BLaER1 treated with 17β-estradiol and CSF1 and Interleukin-3, amounts not matched to agents 10 nM and 100 nM (cell line): ENCODE results near the gene TRIM31.

Experiments used
- H3K27ac ChIP-seq, 11 experiments: shearing (Covaris generic); formaldehyde crosslinking; 2 replicates each; pipeline ENCODE4 v1.8.1; 2022
- H3K27me3 ChIP-seq, 11 experiments: shearing (Covaris generic); formaldehyde crosslinking; 2 replicates each; pipeline ENCODE4 v1.8.1; 2022
- H3K36me3 ChIP-seq, 11 experiments: shearing (Covaris generic); formaldehyde crosslinking; 2 replicates each; pipeline ENCODE4 v1.8.1; 2022
- H3K4me1 ChIP-seq, 10 experiments: shearing (Covaris generic); formaldehyde crosslinking; 2 replicates each; pipeline ENCODE4 v1.8.1; 2022
- H3K4me2 ChIP-seq, 11 experiments: shearing (Covaris generic); formaldehyde crosslinking; 2 replicates each; pipeline ENCODE4 v1.8.1; 2022
- H3K4me3 ChIP-seq, 10 experiments: shearing (Covaris generic); formaldehyde crosslinking; 2 replicates each; pipeline ENCODE4 v1.8.1; 2022
- H3K9ac ChIP-seq, 11 experiments: shearing (Covaris generic); formaldehyde crosslinking; 2 replicates each; pipeline ENCODE4 v1.8.1; 2022
- H3K9me3 ChIP-seq, 11 experiments: shearing (Covaris generic); formaldehyde crosslinking; replicated peaks in 1 of 11; 2 replicates each; pipeline ENCODE4 v1.8.1; 2022
- H4K20me1 ChIP-seq, 11 experiments: shearing (Covaris generic); formaldehyde crosslinking; 2 replicates each; pipeline ENCODE4 v1.8.1; 2022
- Cebpa-rat ChIP-seq, 11 experiments: shearing (Covaris generic); IDR thresholded peaks; 2 replicates each; pipeline ENCODE4 v1.8.1; 2022

Gene TRIM31, protein sequence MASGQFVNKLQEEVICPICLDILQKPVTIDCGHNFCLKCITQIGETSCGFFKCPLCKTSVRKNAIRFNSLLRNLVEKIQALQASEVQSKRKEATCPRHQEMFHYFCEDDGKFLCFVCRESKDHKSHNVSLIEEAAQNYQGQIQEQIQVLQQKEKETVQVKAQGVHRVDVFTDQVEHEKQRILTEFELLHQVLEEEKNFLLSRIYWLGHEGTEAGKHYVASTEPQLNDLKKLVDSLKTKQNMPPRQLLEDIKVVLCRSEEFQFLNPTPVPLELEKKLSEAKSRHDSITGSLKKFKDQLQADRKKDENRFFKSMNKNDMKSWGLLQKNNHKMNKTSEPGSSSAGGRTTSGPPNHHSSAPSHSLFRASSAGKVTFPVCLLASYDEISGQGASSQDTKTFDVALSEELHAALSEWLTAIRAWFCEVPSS

DNA sequence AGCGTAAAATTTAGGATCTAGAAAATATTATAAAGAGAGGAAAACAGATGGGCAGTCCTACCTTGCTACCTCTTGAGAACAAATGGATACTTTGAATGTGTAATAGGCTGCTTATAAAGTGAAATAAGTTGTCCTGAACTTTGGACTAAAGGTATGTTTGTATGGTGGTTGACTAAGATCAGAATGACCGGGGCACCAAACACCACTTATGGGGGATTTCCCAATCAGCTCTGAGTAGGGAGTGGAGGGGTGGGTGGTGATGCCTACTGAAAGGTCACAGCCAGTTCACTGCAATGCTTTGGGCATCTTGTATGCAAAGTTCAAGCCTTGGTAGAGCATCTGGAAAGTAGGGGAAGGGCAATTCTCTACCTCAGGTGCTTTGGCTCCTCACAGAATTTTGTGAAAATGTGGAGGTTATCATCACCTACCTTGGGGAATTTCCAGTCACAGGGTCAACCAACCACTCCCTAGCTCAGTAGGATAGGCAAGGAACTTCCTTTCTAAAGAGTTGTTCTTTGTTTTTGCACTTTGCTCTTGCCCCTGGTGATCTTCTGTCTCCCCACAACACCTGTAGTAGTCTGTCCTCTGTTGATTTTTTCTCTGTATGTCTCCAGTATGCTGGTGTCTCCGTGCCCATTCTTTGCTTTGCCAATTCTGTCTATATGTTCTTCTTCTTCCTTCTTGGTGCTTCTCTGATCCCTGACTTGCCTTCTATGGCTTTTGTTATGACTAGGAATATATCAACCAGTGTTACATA is at the start of gene TRIM31:
Gene TRIM31 (minus strand): TSS at position 88 of the 757 bp plus-strand sequence. CDS start 285 bp downstream, outside the sequence.
- Histone ChIP-seq H3K27ac (no peak within 1 kb of the TSS), H3K4me3 (no peak within 1 kb of the TSS), H3K27me3 (peaks cover 3 to 21% (median 15%) of the 10 kb centered on the region in 11 experiments; a peak in 19 of 22 replicates), H4K20me1 (no peaks in the 10 kb centered on the region), H3K9me3 (no peaks in the 10 kb centered on the region), H3K9ac (no peak within 1 kb of the TSS), H3K36me3 (no peaks in the 10 kb centered on the region), H3K4me2 (0 out of 22 replicates have a peak within 1 kb of the TSS, but pooled peaks of 1 of the 11 experiments have one; percentile 5), H3K4me1 (peaks cover 0 to 39% (median 19%) of the 10 kb centered on the region in 10 experiments; a peak in 15 of 20 replicates)
- no peak for TF ChIP-seq Cebpa-rat (IDR thresholded peaks at IDR 0.05)

DNA sequence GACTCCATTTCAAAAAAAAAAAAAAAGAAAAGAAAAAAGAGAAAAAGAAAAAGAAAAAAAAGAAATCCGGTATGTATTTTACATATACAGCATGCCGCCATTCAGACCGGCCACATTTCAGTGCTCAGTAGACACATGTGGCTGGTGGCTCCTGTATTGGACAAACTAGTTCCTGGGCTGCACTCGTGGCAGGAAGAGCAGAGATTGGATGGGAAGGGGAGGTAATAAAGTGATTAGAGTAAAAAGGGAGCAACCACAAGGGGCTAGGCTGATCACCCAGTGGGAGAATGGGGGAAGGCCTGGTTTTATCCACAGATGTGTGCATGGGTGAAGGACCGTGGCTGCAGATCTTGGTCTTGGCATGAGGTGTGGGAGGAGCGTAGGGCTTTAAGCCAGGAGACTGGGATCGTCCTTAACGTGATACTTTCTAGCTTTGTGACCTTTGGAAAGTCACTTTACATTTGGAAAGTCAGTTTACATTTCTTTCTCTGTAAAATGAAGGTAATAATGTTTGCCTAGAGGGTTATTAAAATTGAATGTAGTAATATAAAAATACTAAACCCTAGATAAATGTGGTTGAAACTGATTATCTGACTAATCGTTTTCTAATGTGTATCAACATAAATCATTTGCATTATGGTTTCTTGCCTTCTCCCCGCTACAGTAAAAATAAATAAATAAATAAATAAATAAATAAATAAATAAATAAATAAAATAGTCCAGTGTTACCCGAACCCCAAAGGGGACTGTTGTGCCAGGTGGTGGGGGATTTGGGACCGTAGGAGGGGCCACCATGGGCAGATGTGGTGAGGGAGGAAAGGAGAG is 49.6 kb upstream of the TRIM31 start:
- Histone ChIP-seq H3K27ac (no peak overlapping the region), H3K9ac (no peak overlapping the region), H3K36me3 (no peaks in the 10 kb centered on the region), H3K4me2 (peak overlapping the region in 8 of 11 experiments; percentile 8 to 46 (median 34); a peak in 8 of 22 replicates), H3K27me3 (no peaks in the 10 kb centered on the region), H3K9me3 (no peaks in the 10 kb centered on the region), H4K20me1 (no peaks in the 10 kb centered on the region), H3K4me1 (peaks cover 6 to 21% (median 10%) of the 10 kb centered on the region in 10 experiments; a peak in 19 of 20 replicates), H3K4me3 (no peak overlapping the region)
- no peak for TF ChIP-seq Cebpa-rat (IDR thresholded peaks at IDR 0.05)

- Histone ChIP-seq H3K4me2 (no peak within 1 kb of the TSS), H3K36me3 (no peaks in the 10 kb centered on the region), H4K20me1 (no peaks in the 10 kb centered on the region), H3K27me3 (no peaks in the 10 kb centered on the region), H3K9me3 (no peaks in the 10 kb centered on the region), H3K4me3 (no peak within 1 kb of the TSS), H3K27ac (no peak within 1 kb of the TSS), H3K4me1 (peaks cover 6 to 22% (median 11%) of the 10 kb centered on the region in 10 experiments; a peak in 19 of 20 replicates), H3K9ac (no peak within 1 kb of the TSS)
- TF ChIP-seq Cebpa-rat (IDR thresholded peaks at IDR 0.05), result no peak
Observed at GRCh38 chr6:30160785-30161531, 48.1 kb upstream of the TRIM31 start, which contains the start of gene TRIM10. Gene TRIM10, minus strand, starts transcription at chr6:30161211. Its CDS starts 353 bp downstream, at chr6:30160858.

DNA sequence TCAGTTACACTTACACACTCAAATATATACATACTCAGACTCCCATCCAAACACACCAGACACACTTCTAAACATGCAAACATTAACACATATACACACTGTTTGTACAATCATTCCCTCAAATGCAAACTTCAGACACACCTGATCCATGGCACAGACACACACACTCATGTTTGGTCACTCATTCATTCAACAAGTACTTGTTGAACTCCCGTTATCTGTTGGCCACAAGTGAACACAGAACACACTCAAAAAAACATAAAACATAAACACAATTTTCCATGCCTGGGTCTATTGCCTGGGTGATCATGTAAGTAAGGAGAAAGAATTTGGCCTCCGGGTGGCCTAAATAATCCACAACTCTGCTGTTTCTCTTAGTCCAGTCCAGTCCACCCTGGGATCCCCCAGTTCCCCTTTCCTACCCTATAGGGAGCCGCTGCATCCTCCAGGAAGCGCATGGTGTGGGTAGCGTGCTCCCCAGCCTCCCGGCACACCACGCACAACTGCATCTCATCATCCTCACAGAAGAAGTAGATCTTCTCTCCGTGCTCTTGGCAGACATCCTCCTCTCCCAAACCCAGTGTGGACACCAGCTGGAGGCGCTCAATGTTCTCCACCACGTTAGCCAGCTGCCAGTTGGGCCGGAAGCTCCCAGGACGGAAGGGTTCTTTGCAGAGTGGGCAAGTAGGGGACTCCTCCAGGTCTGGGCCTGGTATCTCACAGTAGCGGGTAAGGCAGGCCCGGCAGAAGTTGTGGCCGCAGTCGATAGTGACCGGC is 47.3 kb upstream of the TRIM31 start:
- H3K9ac ChIP-seq, result no peak overlapping the region
- H3K4me2 ChIP-seq, result no peak overlapping the region
- peaks cover 6 to 22% (median 11%) of the 10 kb centered on the region in 10 experiments; a peak in 19 of 20 replicates for H3K4me1 ChIP-seq
- H3K27ac ChIP-seq, result no peak overlapping the region
- H3K27me3 ChIP-seq, result no peaks in the 10 kb centered on the region
- no peak overlapping the region for H3K4me3 ChIP-seq
- H3K36me3 ChIP-seq, result no peaks in the 10 kb centered on the region
- no peak for TF ChIP-seq Cebpa-rat (IDR thresholded peaks at IDR 0.05)
- no peaks in the 10 kb centered on the region for H3K9me3 ChIP-seq
- no peaks in the 10 kb centered on the region for H4K20me1 ChIP-seq

DNA sequence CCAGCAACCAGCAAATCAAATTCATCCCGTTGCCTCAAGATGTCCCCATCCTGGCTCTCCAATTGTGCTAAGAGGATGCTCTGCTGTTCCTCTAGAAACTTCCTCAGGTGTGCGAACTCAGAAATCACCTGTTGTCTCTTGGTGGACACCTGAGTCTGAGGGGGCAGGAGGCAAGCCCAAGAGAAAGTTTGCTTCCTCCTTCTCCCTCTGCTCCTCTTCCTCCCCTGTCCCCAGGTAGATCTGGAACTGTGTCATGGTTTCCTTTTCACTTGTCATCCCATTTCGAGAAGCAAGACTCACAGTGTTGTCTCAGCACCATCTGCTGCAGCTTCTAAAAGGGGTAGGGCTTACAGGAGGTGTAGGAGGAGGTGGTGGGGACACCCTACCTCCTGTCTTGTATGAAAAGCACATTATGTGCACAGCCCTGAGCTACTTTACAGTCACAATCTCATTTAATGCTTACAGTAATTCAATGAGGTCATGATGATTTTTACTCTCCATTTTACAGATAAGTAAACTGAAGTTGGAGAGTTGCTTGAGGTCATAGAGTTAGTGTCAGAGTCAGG is 45.7 kb upstream of the TRIM31 start:
- Histone ChIP-seq H3K9ac (no peak overlapping the region), H3K4me1 (peaks cover 6 to 21% (median 10%) of the 10 kb centered on the region in 10 experiments; a peak in 19 of 20 replicates), H3K9me3 (no peaks in the 10 kb centered on the region), H3K27me3 (no peaks in the 10 kb centered on the region), H3K36me3 (no peaks in the 10 kb centered on the region), H3K4me2 (peak overlapping the region in 5 of 11 experiments; percentile 2 to 33 (median 28); a peak in 4 of 22 replicates), H3K27ac (no peak overlapping the region), H4K20me1 (no peaks in the 10 kb centered on the region), H3K4me3 (no peak overlapping the region)
- no peak for TF ChIP-seq Cebpa-rat (IDR thresholded peaks at IDR 0.05)

DNA sequence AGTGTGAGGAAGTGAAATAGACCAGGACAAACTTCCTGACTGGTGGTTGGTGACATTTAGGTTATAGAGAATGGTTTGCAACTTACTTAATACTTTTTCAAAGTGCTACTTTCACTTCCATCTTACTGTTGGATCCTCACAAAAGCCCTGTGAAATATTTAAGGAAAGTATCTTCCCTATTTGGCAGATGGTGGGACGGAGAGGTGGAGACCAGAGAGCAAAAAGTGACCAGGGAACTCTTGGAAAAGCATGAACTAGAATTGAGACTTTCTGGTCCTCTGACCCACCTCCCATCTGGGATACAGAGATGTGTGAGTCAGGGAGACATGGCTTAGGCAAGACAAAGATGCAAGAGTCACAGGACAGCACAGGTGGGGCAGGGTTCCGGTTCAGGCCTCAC is 45.1 kb upstream of the TRIM31 start:
- no peak overlapping the region for H3K4me3 ChIP-seq
- H3K4me1 ChIP-seq, result peaks cover 1 to 15% (median 6%) of the 10 kb centered on the region in 10 experiments; a peak in 19 of 20 replicates
- no peaks in the 10 kb centered on the region for H3K36me3 ChIP-seq
- TF ChIP-seq Cebpa-rat (IDR thresholded peaks at IDR 0.05), result no peak
- H3K9ac ChIP-seq, result no peak overlapping the region
- no peak overlapping the region for H3K27ac ChIP-seq
- H4K20me1 ChIP-seq, result no peaks in the 10 kb centered on the region
- H3K27me3 ChIP-seq, result no peaks in the 10 kb centered on the region
- peak overlapping the region in 5 of 11 experiments; percentile 2 to 33 (median 28); a peak in 6 of 22 replicates for H3K4me2 ChIP-seq
- H3K9me3 ChIP-seq, result no peaks in the 10 kb centered on the region

GRCh38 chr6:30157581-30157980 is 44.7 kb upstream of the TRIM31 start:
- Histone ChIP-seq H4K20me1 (no peaks in the 10 kb centered on the region), H3K9me3 (no peaks in the 10 kb centered on the region), H3K36me3 (no peaks in the 10 kb centered on the region), H3K27ac (no peak overlapping the region), H3K4me3 (no peak overlapping the region), H3K27me3 (no peaks in the 10 kb centered on the region), H3K4me2 (peak overlapping the region in 5 of 11 experiments; percentile 2 to 33 (median 28); a peak in 5 of 22 replicates), H3K9ac (no peak overlapping the region), H3K4me1 (peaks cover 0 to 13% (median 4%) of the 10 kb centered on the region in 10 experiments; a peak in 9 of 20 replicates)
- no peak for TF ChIP-seq Cebpa-rat (IDR thresholded peaks at IDR 0.05)
